ENCODE results near the gene OLA1.

OLA1 gene

GRCh38 chr2:174051068-174051467 lies 197.3 kb downstream of the OLA1 start:
- no peak for DNase-seq
- H3K4me3 ChIP-seq (ENCODE audit: low read depth, low read length), result no peak overlapping the region
- H3K27ac ChIP-seq, result no peak overlapping the region
- H3K9me3 ChIP-seq (ENCODE audit: severe bottlenecking), result no peaks in the 10 kb centered on the region
- TF ChIP-seq CTCF (IDR thresholded peaks at IDR 0.05; ENCODE audit: low read depth, low read length), result no peak
- H3K27me3 ChIP-seq (ENCODE audit: insufficient read depth, low read depth, severe bottlenecking), result no peaks in the 10 kb centered on the region
- no peaks in the 10 kb centered on the region for H3K36me3 ChIP-seq

DNA sequence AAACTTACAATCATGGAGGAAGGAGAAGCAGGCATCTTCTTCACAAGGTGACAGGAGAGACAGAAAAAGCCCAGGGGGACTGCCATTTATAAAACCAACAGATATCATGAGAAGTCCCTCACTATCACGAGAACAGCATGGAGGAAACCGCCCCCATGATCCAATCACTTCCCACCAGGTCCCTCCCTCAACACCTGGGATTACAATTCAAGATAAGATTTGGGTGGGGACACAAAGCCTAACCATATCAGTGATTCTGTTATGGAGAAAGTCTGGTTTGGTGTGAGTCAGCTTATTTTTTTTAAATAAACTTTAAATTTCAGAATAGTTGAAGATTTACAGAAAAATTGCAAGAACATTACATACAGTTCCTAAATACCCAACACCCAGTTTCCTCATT lies 198.4 kb downstream of the OLA1 start:
- no peak for TF ChIP-seq CTCF (IDR thresholded peaks at IDR 0.05; ENCODE audit: low read depth, low read length)
- H3K9me3 ChIP-seq (ENCODE audit: severe bottlenecking), result no peaks in the 10 kb centered on the region
- no peaks in the 10 kb centered on the region for H3K36me3 ChIP-seq
- H3K27ac ChIP-seq, result no peak overlapping the region
- DNase-seq, result no peak
- no peaks in the 10 kb centered on the region for H3K27me3 ChIP-seq (ENCODE audit: insufficient read depth, low read depth, severe bottlenecking)
- H3K4me3 ChIP-seq (ENCODE audit: low read depth, low read length), result no peak overlapping the region

- no peak for TF ChIP-seq CTCF (IDR thresholded peaks at IDR 0.05; ENCODE audit: low read depth, low read length)
- DNase-seq, result no peak
- H3K36me3 ChIP-seq, result no peaks in the 10 kb centered on the region
- no peaks in the 10 kb centered on the region for H3K9me3 ChIP-seq (ENCODE audit: severe bottlenecking)
- no peak overlapping the region for H3K4me3 ChIP-seq (ENCODE audit: low read depth, low read length)
- no peaks in the 10 kb centered on the region for H3K27me3 ChIP-seq (ENCODE audit: insufficient read depth, low read depth, severe bottlenecking)
- H3K27ac ChIP-seq, result no peak overlapping the region
Observed at GRCh38 chr2:174048243-174048642, 200.1 kb downstream of the OLA1 start.

GRCh38 chr2:174047746-174048145 lies 200.6 kb downstream of the OLA1 start:
- Histone ChIP-seq H3K9me3 (ENCODE audit: severe bottlenecking) (no peaks in the 10 kb centered on the region), H3K4me3 (ENCODE audit: low read depth, low read length) (no peak overlapping the region), H3K36me3 (no peaks in the 10 kb centered on the region), H3K27me3 (ENCODE audit: insufficient read depth, low read depth, severe bottlenecking) (no peaks in the 10 kb centered on the region), H3K27ac (no peak overlapping the region)
- no peak for TF ChIP-seq CTCF (IDR thresholded peaks at IDR 0.05; ENCODE audit: low read depth, low read length)
- DNase-seq, result no peak

- Histone ChIP-seq H3K27me3 (ENCODE audit: insufficient read depth, low read depth, severe bottlenecking) (no peaks in the 10 kb centered on the region), H3K4me3 (ENCODE audit: low read depth, low read length) (no peak overlapping the region), H3K36me3 (no peaks in the 10 kb centered on the region), H3K9me3 (ENCODE audit: severe bottlenecking) (no peaks in the 10 kb centered on the region), H3K27ac (no peak overlapping the region)
- TF ChIP-seq CTCF (IDR thresholded peaks at IDR 0.05; ENCODE audit: low read depth, low read length), result no peak
- no peak for DNase-seq
Observed at GRCh38 chr2:174046172-174046571, 202.2 kb downstream of the OLA1 start.

DNA sequence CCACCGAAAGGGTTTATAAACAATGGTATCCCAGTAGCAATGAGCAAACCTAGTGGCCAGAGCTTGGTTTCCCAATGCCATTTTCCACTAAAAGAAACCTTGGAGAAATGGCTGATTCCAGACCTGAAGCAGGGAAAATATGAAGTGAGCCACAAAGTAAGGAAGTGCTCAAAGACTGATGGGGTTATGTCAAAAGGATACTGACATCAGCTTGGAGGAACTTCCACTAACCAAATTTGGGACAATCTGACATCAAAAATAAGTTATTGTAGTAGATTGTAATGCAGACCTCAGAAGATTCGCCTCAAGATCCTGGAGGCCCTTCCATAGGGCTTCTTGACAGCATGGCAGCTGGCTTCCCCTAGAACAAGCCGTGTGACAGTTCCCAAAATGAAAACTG lies 203.8 kb downstream of the OLA1 start:
- no peaks in the 10 kb centered on the region for H3K36me3 ChIP-seq
- TF ChIP-seq CTCF (IDR thresholded peaks at IDR 0.05; ENCODE audit: low read depth, low read length), result no peak

More for the DNA sequence above, 203.8 kb downstream of the OLA1 start:
- Histone ChIP-seq H3K4me3 (ENCODE audit: low read depth, low read length) (no peak overlapping the region), H3K9me3 (ENCODE audit: severe bottlenecking) (no peaks in the 10 kb centered on the region), H3K27me3 (ENCODE audit: insufficient read depth, low read depth, severe bottlenecking) (no peaks in the 10 kb centered on the region), H3K27ac (no peak overlapping the region)
- DNase-seq, result no peak

Measured in WERI-Rb-1 (cell line).